Calu3 (cell line): ENCODE results near the gene GALNT14. TPM values are rescaled to one million over a fixed set of nuclear protein-coding genes. Genes with fewer than 3 reads are reported as not detected.

Experiments used
- BruUV-seq: library from RNA; stranded (reverse); fragments of 400-500 nt; replicated peaks from 2 replicates; lab custom pipeline; 2021; lab: Mats Ljungman, UMichigan
- CTCF ChIA-PET: fragments of 300-600 bp; sonication (Branson Sonifier 250); formaldehyde crosslinking; loops from one replicate; lab custom pipeline; 2022; ENCODE audit warnings: antibody characterized with exemption; lab: Charles Lee
- DNase-seq: peaks from one replicate; pipeline ENCODE4 v3.0.0; 2022
- H3K27ac Mint-ChIP-seq: one replicate; pipeline ENCODE4 v1.8.0; 2022; ENCODE audit warnings: mixed read lengths; ENCODE audit not compliant: unreplicated experiment
- H3K27me3 Mint-ChIP-seq: one replicate; pipeline ENCODE4 v1.8.0; 2022; ENCODE audit warnings: mixed read lengths; ENCODE audit not compliant: unreplicated experiment
- H3K36me3 Mint-ChIP-seq: one replicate; pipeline ENCODE4 v1.8.0; 2022; ENCODE audit warnings: mild to moderate bottlenecking, moderate library complexity, mixed read lengths; ENCODE audit not compliant: insufficient read depth, unreplicated experiment
- H3K4me1 Mint-ChIP-seq: one replicate; pipeline ENCODE4 v1.8.0; 2022; ENCODE audit warnings: mild to moderate bottlenecking, low read depth, mixed read lengths; ENCODE audit not compliant: unreplicated experiment
- H3K4me3 Mint-ChIP-seq: one replicate; pipeline ENCODE4 v1.8.0; 2022; ENCODE audit warnings: mild to moderate bottlenecking, low read depth, moderate library complexity, mixed read lengths; ENCODE audit not compliant: unreplicated experiment
- H3K9me3 Mint-ChIP-seq: one replicate; pipeline ENCODE4 v1.8.0; 2022; ENCODE audit warnings: low read depth, mixed read lengths; ENCODE audit not compliant: unreplicated experiment
- intact Hi-C: fragments of 100-400 bp; cut with micrococcal nuclease; formaldehyde crosslinking; loops from one replicate; pipeline ENCODE4 v1.10.0; 2022; ENCODE audit not compliant: unreplicated experiment
- total RNA-seq: library from RNA; stranded (reverse); gene quantifications from 2 replicates; pipeline ENCODE4 v1.2.3, GENCODE V29; 2022
- TF ChIP-seq, protein P1 (sequence below): fragments of 200-600 bp; IDR thresholded peaks from one replicate; pipeline ENCODE4 v1.8.0; 2022; ENCODE audit warnings: antibody characterized with exemption; ENCODE audit not compliant: unreplicated experiment

The GALNT14 gene
- total RNA-seq, 1 experiment from 2014 or later: 61.9 TPM

DNA sequence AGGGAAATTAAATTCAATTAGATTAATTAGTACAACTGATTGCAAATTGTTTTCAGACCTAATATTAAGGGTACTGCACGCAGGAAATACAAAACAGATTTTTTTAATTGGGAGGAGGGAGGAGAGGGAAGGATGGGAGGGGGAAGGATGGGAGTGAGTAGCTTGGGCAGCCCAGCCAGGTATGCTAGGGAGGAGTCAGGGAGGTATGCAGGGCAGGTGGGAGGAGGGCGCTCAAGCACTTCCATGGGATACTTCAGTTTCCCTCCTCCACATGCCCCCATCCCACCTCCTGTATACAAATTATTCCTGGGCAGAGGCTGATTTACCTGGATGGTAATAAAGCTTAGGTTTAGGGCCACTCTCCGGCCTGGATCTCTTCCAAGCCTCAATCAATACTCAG lies 254.4 kb downstream of the GALNT14 start:
- CTCF ChIA-PET: interaction anchor here (1.2 kb wide), 1 partner anchor 18 kb away, joined by 3 read pairs; no protein-coding TSS in a partner anchor
- BruUV-seq: no TSS peak

DNA sequence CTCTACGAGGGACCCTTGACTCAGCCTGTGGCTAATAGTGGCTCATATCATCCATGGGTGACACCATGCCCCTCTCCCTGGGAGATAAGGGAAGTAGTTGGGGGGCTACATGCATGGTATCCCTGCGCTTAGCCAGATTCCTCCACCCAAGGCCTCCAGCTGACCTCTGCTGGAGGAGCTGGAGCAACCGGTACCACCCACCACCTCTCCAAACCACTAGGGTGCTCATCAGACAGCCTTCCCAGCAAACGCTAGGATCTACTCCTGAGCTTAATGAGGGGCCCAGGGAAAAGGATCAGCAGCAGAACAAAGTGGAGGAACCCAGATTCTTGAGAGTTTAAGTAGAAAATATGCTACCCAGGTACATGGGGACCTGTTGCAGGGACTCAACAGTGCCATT lies 255.1 kb downstream of the GALNT14 start:
- BruUV-seq: no TSS peak
- no peaks in the 10 kb centered on the region for H3K36me3 Mint-ChIP-seq
- no peaks in the 10 kb centered on the region for H3K9me3 Mint-ChIP-seq
- no peak overlapping the region for H3K27ac Mint-ChIP-seq
- H3K27me3 Mint-ChIP-seq: no peaks in the 10 kb centered on the region
- TF ChIP-seq, protein P1, sequence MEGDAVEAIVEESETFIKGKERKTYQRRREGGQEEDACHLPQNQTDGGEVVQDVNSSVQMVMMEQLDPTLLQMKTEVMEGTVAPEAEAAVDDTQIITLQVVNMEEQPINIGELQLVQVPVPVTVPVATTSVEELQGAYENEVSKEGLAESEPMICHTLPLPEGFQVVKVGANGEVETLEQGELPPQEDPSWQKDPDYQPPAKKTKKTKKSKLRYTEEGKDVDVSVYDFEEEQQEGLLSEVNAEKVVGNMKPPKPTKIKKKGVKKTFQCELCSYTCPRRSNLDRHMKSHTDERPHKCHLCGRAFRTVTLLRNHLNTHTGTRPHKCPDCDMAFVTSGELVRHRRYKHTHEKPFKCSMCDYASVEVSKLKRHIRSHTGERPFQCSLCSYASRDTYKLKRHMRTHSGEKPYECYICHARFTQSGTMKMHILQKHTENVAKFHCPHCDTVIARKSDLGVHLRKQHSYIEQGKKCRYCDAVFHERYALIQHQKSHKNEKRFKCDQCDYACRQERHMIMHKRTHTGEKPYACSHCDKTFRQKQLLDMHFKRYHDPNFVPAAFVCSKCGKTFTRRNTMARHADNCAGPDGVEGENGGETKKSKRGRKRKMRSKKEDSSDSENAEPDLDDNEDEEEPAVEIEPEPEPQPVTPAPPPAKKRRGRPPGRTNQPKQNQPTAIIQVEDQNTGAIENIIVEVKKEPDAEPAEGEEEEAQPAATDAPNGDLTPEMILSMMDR: no peak
- DNase-seq: no peak
- CTCF ChIA-PET: no interaction called here
- no peaks in the 10 kb centered on the region for H3K4me1 Mint-ChIP-seq
- intact Hi-C loops: no loop called here
- H3K4me3 Mint-ChIP-seq: no peak overlapping the region

More for the DNA sequence above, 254.4 kb downstream of the GALNT14 start:
- Mint-ChIP-seq H3K4me1 (no peaks in the 10 kb centered on the region), H3K9me3 (no peaks in the 10 kb centered on the region), H3K36me3 (no peaks in the 10 kb centered on the region), H3K4me3 (no peak overlapping the region), H3K27ac (no peak overlapping the region), H3K27me3 (no peaks in the 10 kb centered on the region)
- no peak for DNase-seq
- TF ChIP-seq, protein P1: no peak
- intact Hi-C loops: no loop called here

DNA sequence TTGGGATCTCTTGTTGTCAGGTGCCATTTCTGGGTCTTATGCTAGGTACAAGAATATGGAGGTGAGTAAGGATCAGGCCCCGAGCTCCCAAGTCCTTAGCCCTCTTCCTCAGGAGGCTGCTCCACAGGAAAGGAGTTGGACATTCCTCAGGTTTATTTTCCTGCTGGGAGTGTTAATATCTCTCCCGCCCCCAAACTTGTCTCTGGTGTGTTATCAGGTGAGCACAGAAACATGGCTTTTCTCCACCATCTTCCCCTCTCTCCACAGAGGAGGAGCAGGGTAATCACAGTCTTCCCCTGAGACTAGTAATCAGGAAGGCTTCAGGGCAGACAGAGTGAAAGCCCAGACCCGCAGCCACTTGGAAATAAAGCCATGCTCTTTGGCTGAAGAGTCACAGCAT lies 257.7 kb downstream of the GALNT14 start:
- no TSS peak for BruUV-seq
- Mint-ChIP-seq H3K4me3 (no peak overlapping the region), H3K9me3 (no peaks in the 10 kb centered on the region), H3K27ac (no peak overlapping the region), H3K27me3 (no peaks in the 10 kb centered on the region), H3K4me1 (no peaks in the 10 kb centered on the region), H3K36me3 (no peaks in the 10 kb centered on the region)
- CTCF ChIA-PET: no interaction called here
- DNase-seq: no peak
- TF ChIP-seq, protein P1: no peak
- intact Hi-C loops: no loop called here

DNA sequence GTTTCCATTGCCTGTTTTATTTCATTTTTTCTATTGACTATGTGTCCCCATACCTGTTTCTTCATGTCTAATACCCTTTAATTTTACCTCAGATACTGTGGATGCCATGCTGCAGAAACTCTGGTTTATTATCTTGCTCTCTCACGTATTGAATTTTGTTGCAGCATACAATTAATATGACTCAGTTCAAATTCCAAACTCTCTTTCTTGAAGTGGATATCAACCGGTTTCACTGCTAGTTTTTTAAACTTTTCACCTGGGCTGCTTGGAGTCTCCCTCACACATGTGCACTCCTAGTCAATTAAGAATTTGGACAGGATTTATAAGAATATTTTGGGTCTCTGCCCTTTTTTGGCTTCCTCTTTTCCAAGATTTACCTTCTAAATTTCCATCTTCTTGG lies 260.4 kb downstream of the GALNT14 start:
- Mint-ChIP-seq H3K4me1 (no peaks in the 10 kb centered on the region), H3K36me3 (no peaks in the 10 kb centered on the region), H3K27me3 (no peaks in the 10 kb centered on the region), H3K4me3 (no peak overlapping the region), H3K27ac (no peak overlapping the region), H3K9me3 (no peaks in the 10 kb centered on the region)
- BruUV-seq: no TSS peak
- no peak for DNase-seq
- CTCF ChIA-PET: no interaction called here
- TF ChIP-seq, protein P1: no peak
- intact Hi-C loops: no loop called here
